Measurements from ENCODE around the gene TMEM168. TPM values are rescaled to one million over a fixed set of nuclear protein-coding genes. Genes with fewer than 3 reads are reported as not detected.

The TMEM168 gene
- total and polyA plus RNA-seq, 2 experiments from 2014 or later, result 16.0 to 17.3 TPM

DNA sequence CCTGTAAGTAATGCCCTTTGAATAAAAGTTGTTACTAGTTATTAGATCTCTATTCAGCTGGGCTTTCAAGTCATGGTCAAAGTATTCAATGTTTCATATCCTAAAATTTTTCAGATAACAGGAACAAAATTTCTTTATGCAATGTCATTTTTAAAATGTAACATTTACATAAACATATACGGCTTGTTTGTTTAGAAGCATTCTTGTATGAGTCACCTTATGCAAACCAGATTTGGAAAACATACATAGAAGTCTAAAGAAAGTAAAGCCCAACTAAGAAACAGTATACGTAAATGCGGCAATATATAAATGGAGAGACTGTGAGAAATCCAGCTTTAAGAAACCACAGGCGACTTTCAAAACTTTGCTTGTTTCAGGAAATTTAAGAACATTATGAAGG, 10.5 kb downstream of the TMEM168 start:
- no peak overlapping the region for H3K4me2 ChIP-seq (ENCODE audit: unreplicated experiment)
- in situ Hi-C loops (cut with MboI), result no loop called here
- H2AFZ ChIP-seq, result no peak overlapping the region
- no peak overlapping the region for H3K9ac ChIP-seq
- H3K79me2 ChIP-seq (ENCODE audit: insufficient read depth), result peaks cover 30% of the 10 kb centered on the region
- DNase-seq, result no peak
- no peaks in the 10 kb centered on the region for H3K27me3 ChIP-seq (replicated peaks; ENCODE audit: insufficient read depth)
- TF ChIP-seq EZH2 (IDR thresholded peaks at IDR 0.05; ENCODE audit: insufficient read depth, poor library complexity, severe bottlenecking), result no peak
- no peak for TF ChIP-seq EZH2phosphoT487 (IDR thresholded peaks at IDR 0.05; ENCODE audit: insufficient read depth, low read depth)
- no peak overlapping the region for H3K27ac ChIP-seq
- peaks cover 10% of the 10 kb centered on the region; the same call in 1 of the 2 replicates for H3K36me3 ChIP-seq (ENCODE audit: low read depth)
- WGBS, 2 experiments (ENCODE audit: low coverage in 1 of 2, low lambda C conversion rate in 2 of 2, missing lambda C conversion rate in 2 of 2), result 78 to 85% methylated on average over 4 of the region's 4 CpGs
- H3K9me3 ChIP-seq (ENCODE audit: low read depth), result no peaks in the 10 kb centered on the region
- no peaks in the 10 kb centered on the region for H4K20me1 ChIP-seq (ENCODE audit: insufficient read depth)
- no peak overlapping the region for H3K4me3 ChIP-seq
- H3F3A ChIP-seq (ENCODE audit: insufficient read depth), result no peaks in the 10 kb centered on the region
- H3K4me1 ChIP-seq (ENCODE audit: insufficient read depth), result no peaks in the 10 kb centered on the region
- H3K9me2 ChIP-seq (ENCODE audit: insufficient read depth), result no peaks in the 10 kb centered on the region

DNA sequence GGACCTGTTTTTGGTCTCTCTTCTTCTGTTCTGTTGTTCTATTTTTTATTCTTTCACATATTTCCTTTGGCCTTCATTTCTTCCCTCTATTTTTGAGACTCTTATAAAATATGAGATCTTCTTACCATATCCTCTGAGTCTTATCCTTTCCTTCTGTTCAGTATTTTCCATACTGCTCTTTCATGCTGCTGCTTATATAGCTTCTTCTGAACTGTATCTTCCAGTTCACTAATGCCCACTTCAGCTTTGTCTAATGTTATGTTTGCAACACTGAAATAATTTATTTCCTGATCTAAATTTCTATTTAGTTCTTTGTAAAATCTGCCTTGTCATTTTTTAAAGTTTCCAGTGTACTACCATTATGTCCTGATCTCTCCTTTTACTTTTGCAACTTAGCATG, 12.8 kb downstream of the TMEM168 start:
- TF ChIP-seq EZH2phosphoT487 (IDR thresholded peaks at IDR 0.05; ENCODE audit: insufficient read depth, low read depth) (no peak), EZH2 (IDR thresholded peaks at IDR 0.05; ENCODE audit: insufficient read depth, poor library complexity, severe bottlenecking) (no peak)
- H3K9ac ChIP-seq, result no peak overlapping the region
- DNase-seq, result no peak
- H2AFZ ChIP-seq, result no peak overlapping the region
- in situ Hi-C loops (cut with MboI), result no loop called here
- peaks cover 12% of the 10 kb centered on the region for H3K79me2 ChIP-seq (ENCODE audit: insufficient read depth)
- H3K27ac ChIP-seq, result no peak overlapping the region
- no peaks in the 10 kb centered on the region for H4K20me1 ChIP-seq (ENCODE audit: insufficient read depth)
- H3K4me2 ChIP-seq (ENCODE audit: unreplicated experiment), result no peak overlapping the region
- H3K4me3 ChIP-seq, result no peak overlapping the region
- no peaks in the 10 kb centered on the region for H3K9me3 ChIP-seq (ENCODE audit: low read depth)
- no peaks in the 10 kb centered on the region for H3K9me2 ChIP-seq (ENCODE audit: insufficient read depth)
- H3K4me1 ChIP-seq (ENCODE audit: insufficient read depth), result no peaks in the 10 kb centered on the region
- no peaks in the 10 kb centered on the region for H3K27me3 ChIP-seq (replicated peaks; ENCODE audit: insufficient read depth)
- no peaks in the 10 kb centered on the region for H3K36me3 ChIP-seq (ENCODE audit: low read depth)
- no peaks in the 10 kb centered on the region for H3F3A ChIP-seq (ENCODE audit: insufficient read depth)

- TF ChIP-seq EZH2 (IDR thresholded peaks at IDR 0.05; ENCODE audit: insufficient read depth, poor library complexity, severe bottlenecking) (no peak), EZH2phosphoT487 (IDR thresholded peaks at IDR 0.05; ENCODE audit: insufficient read depth, low read depth) (no peak)
Observed at GRCh38 chr7:112771166-112771565, 19.0 kb downstream of the TMEM168 start.

DNA sequence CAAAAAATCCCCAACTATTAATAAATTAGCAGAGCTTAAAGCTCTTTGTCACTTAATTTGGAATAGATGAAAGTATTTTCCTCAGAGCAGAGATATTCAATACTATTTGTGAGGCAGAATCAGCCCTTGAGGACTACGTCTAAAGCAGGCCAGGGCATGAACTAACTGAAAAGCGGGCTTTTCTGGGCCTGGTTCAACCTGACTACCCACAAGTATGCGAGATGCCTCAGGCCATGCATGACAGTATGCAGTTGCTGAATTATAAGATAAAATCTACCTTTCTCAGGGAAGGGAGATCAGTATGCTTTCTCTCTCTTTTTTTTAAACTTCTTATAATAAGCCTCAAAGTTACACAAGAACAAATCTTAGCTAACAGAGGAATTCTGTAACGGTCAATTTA, 20.1 kb downstream of the TMEM168 start:
- in situ Hi-C loops (cut with MboI), result no loop called here
- no peak overlapping the region for H3K9ac ChIP-seq
- TF ChIP-seq EZH2phosphoT487 (IDR thresholded peaks at IDR 0.05; ENCODE audit: insufficient read depth, low read depth) (no peak), EZH2 (IDR thresholded peaks at IDR 0.05; ENCODE audit: insufficient read depth, poor library complexity, severe bottlenecking) (no peak)
- H3K27me3 ChIP-seq (replicated peaks; ENCODE audit: insufficient read depth), result no peaks in the 10 kb centered on the region
- no peaks in the 10 kb centered on the region; the same call in 1 of the 2 replicates for H3K36me3 ChIP-seq (ENCODE audit: low read depth)
- WGBS, 2 experiments (ENCODE audit: low coverage in 1 of 2, low lambda C conversion rate in 2 of 2, missing lambda C conversion rate in 2 of 2), result 97 to 99% methylated on average over 4 of the region's 4 CpGs
- no peak for DNase-seq
- H4K20me1 ChIP-seq (ENCODE audit: insufficient read depth), result no peaks in the 10 kb centered on the region
- H3K4me3 ChIP-seq, result no peak overlapping the region
- H3K9me3 ChIP-seq (ENCODE audit: low read depth), result no peaks in the 10 kb centered on the region
- no peaks in the 10 kb centered on the region for H3F3A ChIP-seq (ENCODE audit: insufficient read depth)
- H3K27ac ChIP-seq, result no peak overlapping the region
- no peaks in the 10 kb centered on the region for H3K79me2 ChIP-seq (ENCODE audit: insufficient read depth)
- no peak overlapping the region for H2AFZ ChIP-seq
- H3K9me2 ChIP-seq (ENCODE audit: insufficient read depth), result no peaks in the 10 kb centered on the region
- no peak overlapping the region for H3K4me2 ChIP-seq (ENCODE audit: unreplicated experiment)
- H3K4me1 ChIP-seq (ENCODE audit: insufficient read depth), result no peaks in the 10 kb centered on the region

More at GRCh38 chr7:112771166-112771565, 19.0 kb downstream of the TMEM168 start:
- H3F3A ChIP-seq (ENCODE audit: insufficient read depth), result no peaks in the 10 kb centered on the region
- in situ Hi-C loops (cut with MboI), result no loop called here
- WGBS, 2 experiments (ENCODE audit: low coverage in 1 of 2, low lambda C conversion rate in 2 of 2, missing lambda C conversion rate in 2 of 2), result 98 to 100% methylated on average over 1 of the region's 1 CpG
- no peak overlapping the region for H3K4me3 ChIP-seq
- H3K27ac ChIP-seq, result no peak overlapping the region
- no peak for DNase-seq
- no peaks in the 10 kb centered on the region for H3K27me3 ChIP-seq (replicated peaks; ENCODE audit: insufficient read depth)
- H3K79me2 ChIP-seq (ENCODE audit: insufficient read depth), result no peaks in the 10 kb centered on the region
- H3K4me1 ChIP-seq (ENCODE audit: insufficient read depth), result no peaks in the 10 kb centered on the region
- H3K4me2 ChIP-seq (ENCODE audit: unreplicated experiment), result no peak overlapping the region
- H2AFZ ChIP-seq, result no peak overlapping the region
- H3K9ac ChIP-seq, result no peak overlapping the region
- no peaks in the 10 kb centered on the region for H4K20me1 ChIP-seq (ENCODE audit: insufficient read depth)
- no peaks in the 10 kb centered on the region for H3K9me3 ChIP-seq (ENCODE audit: low read depth)
- no peaks in the 10 kb centered on the region for H3K9me2 ChIP-seq (ENCODE audit: insufficient read depth)
- no peaks in the 10 kb centered on the region; the same call in 1 of the 2 replicates for H3K36me3 ChIP-seq (ENCODE audit: low read depth)

- no peaks in the 10 kb centered on the region for H3K27me3 ChIP-seq (replicated peaks; ENCODE audit: insufficient read depth)
- no peaks in the 10 kb centered on the region for H3K79me2 ChIP-seq (ENCODE audit: insufficient read depth)
- H3K4me1 ChIP-seq (ENCODE audit: insufficient read depth), result no peaks in the 10 kb centered on the region
- H3K9ac ChIP-seq, result no peak overlapping the region
- no peak overlapping the region for H3K4me3 ChIP-seq
- no peak overlapping the region for H3K4me2 ChIP-seq (ENCODE audit: unreplicated experiment)
- in situ Hi-C loops (cut with MboI), result no loop called here
- no peaks in the 10 kb centered on the region for H3K9me2 ChIP-seq (ENCODE audit: insufficient read depth)
- WGBS, 2 experiments (ENCODE audit: low coverage in 1 of 2, low lambda C conversion rate in 2 of 2, missing lambda C conversion rate in 2 of 2), result 97 to 100% methylated on average over 1 of the region's 1 CpG
- H4K20me1 ChIP-seq (ENCODE audit: insufficient read depth), result no peaks in the 10 kb centered on the region
- no peak overlapping the region for H3K27ac ChIP-seq
- no peak for DNase-seq
- TF ChIP-seq EZH2 (IDR thresholded peaks at IDR 0.05; ENCODE audit: insufficient read depth, poor library complexity, severe bottlenecking) (no peak), EZH2phosphoT487 (IDR thresholded peaks at IDR 0.05; ENCODE audit: insufficient read depth, low read depth) (no peak)
- no peaks in the 10 kb centered on the region for H3K9me3 ChIP-seq (ENCODE audit: low read depth)
- H2AFZ ChIP-seq, result no peak overlapping the region
- H3F3A ChIP-seq (ENCODE audit: insufficient read depth), result no peaks in the 10 kb centered on the region
- no peaks in the 10 kb centered on the region for H3K36me3 ChIP-seq (ENCODE audit: low read depth)
Observed at GRCh38 chr7:112765105-112765504, 25.1 kb downstream of the TMEM168 start.

Measured in GM23248 (cell line).